Nephron progenitor cell (in vitro differentiated cells): ENCODE data around the gene P2RY12.

ENCODE experiments used
- DNase-seq: peaks from one replicate; pipeline ENCODE4 v3.0.0; 2021
- H3K27ac Mint-ChIP-seq: 2 replicates; pipeline ENCODE4 v1.8.0; 2021; ENCODE audit warnings: mild to moderate bottlenecking, moderate library complexity, mixed read lengths
- H3K27me3 Mint-ChIP-seq: 2 replicates; pipeline ENCODE4 v1.8.0; 2021; ENCODE audit warnings: mild to moderate bottlenecking, low read depth, mixed read lengths; ENCODE audit not compliant: poor library complexity
- H3K36me3 Mint-ChIP-seq: 2 replicates; pipeline ENCODE4 v1.8.0; 2021; ENCODE audit warnings: low read depth, mixed read lengths
- H3K4me1 Mint-ChIP-seq: 2 replicates; pipeline ENCODE4 v1.8.0; 2021; ENCODE audit warnings: mixed read lengths
- H3K4me3 Mint-ChIP-seq: 2 replicates; pipeline ENCODE4 v1.8.0; 2021; ENCODE audit warnings: mild to moderate bottlenecking, moderate library complexity, mixed read lengths
- H3K9me3 Mint-ChIP-seq: 2 replicates; pipeline ENCODE4 v1.8.0; 2021; ENCODE audit warnings: mild to moderate bottlenecking, moderate library complexity, mixed read lengths
- CTCF ChIP-seq: fragments of 200-600 bp; sonication (generic); IDR thresholded peaks from 2 replicates; pipeline ENCODE4 v1.5.0; 2021; ENCODE audit warnings: antibody characterized with exemption

P2RY12 gene

GRCh38 chr3:151367448-151367847 is 17.1 kb downstream of the P2RY12 start:
- H3K27me3 Mint-ChIP-seq = no peaks in the 10 kb centered on the region
- H3K27ac Mint-ChIP-seq = peak overlapping the region; percentile 57
- peaks cover 38% of the 10 kb centered on the region for H3K36me3 Mint-ChIP-seq
- no peak for DNase-seq
- peaks cover 9% of the 10 kb centered on the region for H3K4me1 Mint-ChIP-seq
- no peak overlapping the region for H3K4me3 Mint-ChIP-seq
- no peaks in the 10 kb centered on the region for H3K9me3 Mint-ChIP-seq
- no peak for TF ChIP-seq CTCF

GRCh38 chr3:151366993-151367392 is 17.6 kb downstream of the P2RY12 start:
- no peak overlapping the region for H3K27ac Mint-ChIP-seq
- H3K9me3 Mint-ChIP-seq = no peaks in the 10 kb centered on the region
- no peak for TF ChIP-seq CTCF
- H3K4me3 Mint-ChIP-seq = no peak overlapping the region
- H3K27me3 Mint-ChIP-seq = no peaks in the 10 kb centered on the region
- H3K36me3 Mint-ChIP-seq = peaks cover 42% of the 10 kb centered on the region
- DNase-seq = no peak
- peaks cover 9% of the 10 kb centered on the region for H3K4me1 Mint-ChIP-seq

GRCh38 chr3:151362751-151363174 is 21.8 kb downstream of the P2RY12 start:
- no peak overlapping the region for H3K4me3 Mint-ChIP-seq
- H3K27me3 Mint-ChIP-seq = no peaks in the 10 kb centered on the region

GRCh38 chr3:151357463-151357850 is 27.1 kb downstream of the P2RY12 start:
- DNase-seq = no peak
- H3K27me3 Mint-ChIP-seq = no peaks in the 10 kb centered on the region
- H3K36me3 Mint-ChIP-seq = peaks cover 26% of the 10 kb centered on the region
- no peaks in the 10 kb centered on the region for H3K9me3 Mint-ChIP-seq
- H3K4me1 Mint-ChIP-seq = no peaks in the 10 kb centered on the region
- peak overlapping the region; percentile 7 for H3K27ac Mint-ChIP-seq
- H3K4me3 Mint-ChIP-seq = no peak overlapping the region
- TF ChIP-seq CTCF = no peak

More at GRCh38 chr3:151362751-151363174, 21.8 kb downstream of the P2RY12 start:
- Mint-ChIP-seq H3K4me1 (peaks cover 9% of the 10 kb centered on the region), H3K36me3 (peaks cover 44% of the 10 kb centered on the region), H3K27ac (no peak overlapping the region), H3K9me3 (no peaks in the 10 kb centered on the region)
- TF ChIP-seq CTCF = no peak
- no peak for DNase-seq

- H3K4me1 Mint-ChIP-seq = no peaks in the 10 kb centered on the region
- H3K4me3 Mint-ChIP-seq = no peak overlapping the region
- H3K9me3 Mint-ChIP-seq = no peaks in the 10 kb centered on the region
- peaks cover 20% of the 10 kb centered on the region for H3K36me3 Mint-ChIP-seq
- peak overlapping the region; percentile 7 for H3K27ac Mint-ChIP-seq
- no peak for TF ChIP-seq CTCF
- no peak for DNase-seq
- no peaks in the 10 kb centered on the region for H3K27me3 Mint-ChIP-seq
Measured at GRCh38 chr3:151356794-151357462, 27.6 kb downstream of the P2RY12 start.

- H3K4me3 Mint-ChIP-seq = no peak overlapping the region
- no peaks in the 10 kb centered on the region for H3K9me3 Mint-ChIP-seq
- peaks cover 17% of the 10 kb centered on the region for H3K36me3 Mint-ChIP-seq
- H3K4me1 Mint-ChIP-seq = peaks cover 4% of the 10 kb centered on the region
- TF ChIP-seq CTCF = no peak
- H3K27me3 Mint-ChIP-seq = no peaks in the 10 kb centered on the region
- no peak overlapping the region for H3K27ac Mint-ChIP-seq
- no peak for DNase-seq
Measured at GRCh38 chr3:151351648-151352047, 32.9 kb downstream of the P2RY12 start.
